NOMO-1 treated with dmso at 0.1 percent for 144 hours (cell line): ENCODE results near the gene ZBTB48.
A peak's percentile ranks its signal among the peaks of the same experiment; 100 is the strongest.

ENCODE experiments used
- DNase-seq: peaks from one replicate; lab custom pipeline; 2025; ENCODE audit not compliant: unreplicated experiment; lab: John Stamatoyannopoulos, UW

The ZBTB48 gene

GRCh38 chr1:6603915-6604558 is 24.2 kb downstream of the ZBTB48 start:
- no peak for DNase-seq

- no peak for DNase-seq
These were observed 33.0 kb downstream of the ZBTB48 start for GRCh38 chr1:6612641-6613360.

DNA sequence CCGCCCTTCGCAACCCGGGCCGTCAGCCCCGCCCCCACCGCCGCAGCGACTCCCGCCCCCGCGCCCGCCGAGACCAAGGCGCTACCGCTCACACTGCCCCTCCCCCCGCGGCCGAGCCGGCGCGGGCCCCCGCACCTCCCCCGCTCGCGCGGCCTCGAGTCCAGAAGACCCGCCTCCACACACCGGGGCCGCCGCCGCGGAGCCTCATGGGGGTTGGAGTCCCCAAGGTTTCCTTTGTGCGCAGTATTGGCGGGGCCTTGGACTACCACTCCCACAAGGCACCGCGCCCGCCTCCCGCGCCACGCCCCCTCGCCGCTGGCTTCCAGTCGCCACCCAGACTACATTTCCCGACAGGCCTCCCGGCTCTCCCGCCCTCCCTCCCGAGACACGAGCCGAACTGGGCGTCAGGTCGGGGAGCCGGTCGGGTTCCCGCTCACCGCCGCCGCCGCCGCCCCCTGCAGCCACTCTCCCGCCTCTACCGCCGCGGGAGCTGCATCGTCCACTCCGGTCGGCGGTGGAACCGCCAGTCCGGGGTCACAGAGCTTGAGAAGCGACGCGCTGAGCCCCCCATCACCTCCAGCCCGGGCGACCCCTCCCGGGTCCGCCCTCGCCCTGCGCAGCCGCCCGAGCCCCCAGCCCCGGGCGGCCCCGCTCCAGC is 33.7 kb downstream of the ZBTB48 start, which contains the start of gene PHF13:
Gene PHF13, plus strand, starts transcription at position 371 of the 658 bp plus-strand sequence. CDS start 336 bp downstream, outside the sequence.
- DNase-seq, result peak; percentile 98

DNA sequence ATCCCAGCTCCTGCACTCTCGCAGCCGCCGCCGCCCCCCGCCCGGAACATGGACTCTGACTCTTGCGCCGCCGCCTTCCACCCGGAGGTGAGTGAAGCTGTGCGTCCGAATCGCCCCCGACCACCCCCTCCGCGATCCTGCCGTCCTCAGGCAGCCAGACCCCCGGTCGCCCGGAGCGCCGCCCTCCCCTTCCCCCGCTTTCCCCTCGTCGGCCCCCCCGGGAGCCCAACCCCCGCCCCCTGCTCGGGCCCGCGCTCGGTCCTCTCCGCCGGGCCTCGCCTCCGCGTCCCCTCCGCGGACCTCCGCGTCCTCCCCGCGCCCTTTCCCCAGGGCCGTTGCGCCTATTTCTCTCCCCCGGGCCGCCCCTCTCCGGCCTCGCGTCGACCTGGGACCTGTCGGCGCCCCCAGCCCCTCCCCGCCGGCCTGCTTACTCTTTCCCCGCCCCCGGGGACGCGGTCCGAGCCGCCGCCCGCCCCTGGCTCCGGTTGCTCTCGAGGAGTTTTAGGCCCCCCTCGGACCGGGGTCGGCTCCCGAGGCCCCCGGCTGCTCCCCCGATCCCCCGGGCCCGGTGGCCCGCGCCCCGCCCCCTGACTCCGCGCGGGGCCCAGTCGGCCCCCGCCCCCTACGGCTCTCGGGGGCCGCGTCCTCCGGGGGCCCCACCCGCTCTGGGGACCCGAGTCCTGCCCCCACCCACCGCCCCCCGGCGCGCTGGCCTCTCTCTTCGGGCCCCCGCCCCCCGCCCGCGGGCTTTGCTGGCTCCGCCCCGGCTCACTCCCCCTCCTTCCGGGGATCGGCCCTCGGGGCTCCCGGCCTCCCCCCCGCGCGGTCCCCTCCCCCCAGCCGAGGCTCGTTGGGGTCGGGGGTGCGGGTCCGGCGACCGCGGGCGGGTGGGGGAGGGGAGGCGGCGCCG is 34.5 kb downstream of the ZBTB48 start:
- DNase-seq, result no peak

GRCh38 chr1:6614929-6615785 is 35.4 kb downstream of the ZBTB48 start:
- DNase-seq, result no peak

- DNase-seq, result no peak
These were observed 39.3 kb downstream of the ZBTB48 start for GRCh38 chr1:6619045-6619444.

- DNase-seq, result no peak
These were observed 41.9 kb downstream of the ZBTB48 start for GRCh38 chr1:6621429-6622391.

DNA sequence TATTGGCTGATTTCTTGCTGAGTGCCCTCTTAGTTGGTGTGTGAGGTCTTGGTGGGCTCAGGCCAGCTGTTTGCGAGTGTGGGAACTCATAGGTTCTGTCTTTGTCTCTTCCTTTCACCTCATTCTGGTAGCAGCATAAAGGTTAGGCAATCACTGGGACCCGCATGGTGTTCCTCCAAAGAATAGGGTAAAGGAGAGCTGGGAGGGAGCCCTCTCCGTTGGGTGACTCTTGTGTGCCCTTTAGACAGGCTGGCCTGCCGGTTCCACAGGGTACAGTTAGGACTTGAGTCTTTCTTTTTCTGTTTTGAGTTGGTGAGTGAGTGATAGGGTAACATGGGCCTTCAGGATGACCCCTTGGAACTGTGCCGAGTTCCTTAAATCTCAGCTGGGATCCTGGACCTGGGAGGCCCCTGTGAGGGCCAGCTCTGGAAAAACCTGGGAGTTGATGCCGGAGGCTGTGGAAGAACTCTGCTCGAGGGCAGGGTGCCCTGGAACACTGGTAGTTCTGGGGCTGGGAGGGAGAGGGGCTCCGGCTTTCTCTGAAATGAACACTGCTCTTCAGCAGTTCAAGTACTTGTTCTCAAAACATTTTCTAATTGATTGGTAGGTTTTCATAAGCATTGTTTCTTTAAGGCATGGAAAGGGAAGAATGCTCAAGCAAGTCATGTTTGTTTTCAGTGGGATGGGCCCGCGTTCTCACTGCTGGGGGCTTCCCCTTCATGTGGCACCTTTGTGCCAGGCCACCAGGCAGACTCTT is 42.8 kb downstream of the ZBTB48 start:
- no peak for DNase-seq

- DNase-seq, result no peak
These were observed 43.6 kb downstream of the ZBTB48 start for GRCh38 chr1:6623269-6623965.

GRCh38 chr1:6624710-6625583 is 45.2 kb downstream of the ZBTB48 start, which contains the start of gene THAP3:
Gene THAP3 (plus strand): TSS chr1:6624868. CDS start chr1:6625219, 351 bp downstream.
- DNase-seq, result peak; percentile 45

DNA sequence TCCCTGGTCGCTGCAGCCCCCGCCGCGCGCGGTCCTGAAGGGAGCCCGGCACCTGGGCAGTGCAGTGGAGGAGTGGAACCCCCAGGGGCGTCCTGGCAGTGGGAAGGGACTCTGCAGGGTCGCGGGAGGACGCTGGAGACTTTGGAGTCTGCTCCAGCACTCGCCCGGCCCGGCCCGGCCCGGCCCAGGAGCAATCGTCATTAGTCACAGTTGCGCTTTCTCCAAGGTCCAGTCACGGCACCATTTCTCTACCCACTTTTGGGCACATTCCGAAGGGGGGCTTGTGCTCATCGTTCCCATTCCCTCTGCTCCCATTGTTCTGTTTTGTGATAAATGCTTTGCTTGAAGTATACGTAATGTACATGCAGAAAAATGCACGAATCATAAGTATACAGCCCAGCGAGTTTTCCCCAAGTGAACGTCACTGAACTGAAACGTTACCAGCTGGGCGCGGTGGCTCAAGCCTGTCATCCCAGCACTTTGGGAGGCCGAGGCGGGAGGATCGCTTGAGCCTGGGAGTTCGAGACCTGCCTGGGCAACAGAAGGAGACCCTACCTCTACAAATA is 45.9 kb downstream of the ZBTB48 start:
- no peak for DNase-seq

DNA sequence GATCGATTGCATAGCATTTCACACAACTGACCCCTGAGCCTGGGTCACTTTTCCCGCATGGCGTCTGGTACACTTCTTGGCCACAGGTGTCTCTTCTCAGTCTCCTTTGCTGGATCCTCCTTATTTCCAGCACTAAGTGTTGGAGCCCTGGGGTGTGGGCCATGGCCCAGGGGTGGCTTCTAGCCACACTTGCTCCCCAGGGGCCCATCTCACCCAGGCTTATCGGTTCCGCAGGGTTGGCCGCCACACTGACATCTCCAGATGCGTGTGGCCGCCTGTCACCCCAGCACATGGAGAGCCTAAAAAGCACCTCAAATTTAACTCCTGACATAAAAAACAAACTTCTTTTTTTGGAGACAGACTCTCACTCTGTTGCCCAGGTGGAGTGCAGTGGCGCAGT is 47.2 kb downstream of the ZBTB48 start:
- no peak for DNase-seq

- no peak for DNase-seq
These were observed 48.2 kb downstream of the ZBTB48 start for GRCh38 chr1:6627841-6628545.

- DNase-seq, result no peak
These were observed 49.2 kb downstream of the ZBTB48 start for GRCh38 chr1:6628971-6629479.

DNA sequence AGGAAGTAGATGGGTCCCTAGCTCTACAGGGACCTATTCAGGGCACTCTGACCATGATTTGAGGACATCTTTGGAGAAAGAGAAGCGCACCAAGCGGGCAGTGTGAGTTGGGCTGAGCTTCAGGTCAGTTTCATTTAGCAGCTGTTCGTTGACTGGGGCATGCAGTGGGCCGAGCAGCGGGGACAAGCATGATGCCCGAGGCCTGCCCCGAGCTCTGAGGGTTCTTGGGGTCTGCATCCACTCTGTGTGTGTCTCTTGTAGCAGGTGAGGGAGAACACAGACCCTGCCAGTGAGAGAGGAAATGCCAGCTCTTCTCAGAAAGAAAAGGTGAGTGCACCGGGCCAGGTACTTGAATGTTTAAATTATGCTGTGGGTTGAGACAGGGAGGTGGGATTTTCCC is 50.2 kb downstream of the ZBTB48 start:
- no peak for DNase-seq
